HG03196 (cell line): Measurements from ENCODE around the gene SETBP1.

Experiments used
- ATAC-seq: cut with Tn5 transposase; IDR thresholded peaks from one replicate; pipeline ENCODE4 v1.9.1; 2021; ENCODE audit not compliant: unreplicated experiment

Gene SETBP1

DNA sequence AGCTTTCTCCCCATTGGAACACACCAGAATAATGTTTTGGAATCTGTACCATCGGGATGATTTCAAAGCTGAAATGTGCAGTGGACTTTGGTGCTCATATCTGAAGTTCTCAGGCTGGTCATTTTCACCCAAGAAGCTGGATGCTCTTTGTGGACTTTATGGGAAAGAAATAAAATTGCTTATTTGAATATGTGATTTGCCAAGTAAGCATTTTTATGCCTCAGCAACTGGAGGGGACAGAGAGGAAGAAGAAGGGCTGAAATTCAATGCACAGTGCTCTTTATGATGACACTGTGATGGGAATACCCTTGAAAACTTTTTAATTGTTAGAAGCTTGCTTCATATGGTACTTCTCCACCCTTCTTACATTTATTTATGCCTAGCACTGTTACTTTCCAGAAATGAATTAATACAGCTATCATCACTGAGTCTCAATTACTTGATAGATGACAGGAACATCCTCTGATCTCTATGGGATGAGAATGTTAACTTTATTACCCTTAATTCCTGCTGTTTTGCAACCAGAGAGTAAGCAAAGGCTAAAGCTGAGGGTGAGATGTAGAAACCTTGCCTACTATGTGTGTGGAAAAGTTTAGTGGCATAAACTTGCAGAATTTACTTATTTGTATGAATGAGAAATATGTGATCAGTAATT is 23.6 kb downstream of the SETBP1 start:
- no peak for ATAC-seq

DNA sequence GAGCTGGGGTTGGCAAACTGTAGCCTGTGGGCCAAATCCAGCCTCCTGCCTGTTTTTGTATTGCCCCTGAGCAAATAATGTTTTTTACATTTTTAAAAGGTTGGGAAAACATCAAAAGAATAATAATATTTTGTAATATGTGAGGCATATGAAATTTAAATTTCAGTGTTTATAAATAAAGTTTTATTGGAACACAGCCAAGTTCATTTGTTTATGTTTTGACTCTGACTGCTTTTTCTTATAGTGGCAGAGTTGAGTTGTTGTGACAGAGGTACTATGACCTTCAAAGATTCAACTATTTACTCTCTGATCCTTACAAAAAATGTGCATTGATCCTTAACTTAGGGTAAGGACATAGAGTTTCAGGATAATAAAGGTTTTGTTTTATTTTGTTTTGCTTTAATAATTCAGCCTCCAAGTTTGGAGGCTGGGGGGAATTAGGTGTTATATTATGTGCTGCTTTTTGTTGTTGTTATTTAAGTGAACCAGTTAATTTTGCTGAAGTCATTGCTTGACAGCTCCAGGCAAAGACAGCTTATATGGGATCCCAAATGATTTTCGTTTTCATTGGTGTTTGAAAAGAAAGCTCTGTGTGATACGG is 24.5 kb downstream of the SETBP1 start:
- no peak for ATAC-seq

DNA sequence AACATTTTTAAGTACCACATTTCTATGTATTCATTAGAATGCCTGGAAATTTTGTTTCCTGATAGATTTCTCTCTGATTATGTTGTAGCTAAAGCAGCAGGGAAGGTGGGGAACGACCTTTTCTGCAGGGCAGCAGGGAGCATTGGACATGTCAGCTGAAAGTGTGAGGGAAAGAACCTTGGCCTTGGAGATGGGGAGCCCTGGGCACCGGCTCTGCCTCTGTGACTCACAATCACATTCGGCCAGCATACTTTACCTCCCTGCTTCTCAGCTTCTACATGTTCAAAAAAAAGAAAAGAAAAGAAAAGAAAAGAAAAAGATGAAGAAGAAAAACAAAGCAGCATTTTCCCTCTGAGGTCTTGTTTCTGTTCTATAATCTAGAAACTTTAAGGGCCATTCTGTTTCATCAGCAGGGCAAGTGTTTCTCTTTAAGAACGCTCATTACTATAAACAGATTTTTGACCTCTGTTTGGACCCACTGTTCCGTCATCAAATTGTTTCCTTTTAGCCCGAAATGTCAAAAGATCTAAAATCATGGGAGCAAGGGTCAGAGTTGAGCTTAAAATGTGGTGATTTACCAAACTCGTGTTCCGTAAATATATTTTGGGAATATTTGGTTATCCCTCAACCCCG is 27.9 kb downstream of the SETBP1 start:
- ATAC-seq = no peak

DNA sequence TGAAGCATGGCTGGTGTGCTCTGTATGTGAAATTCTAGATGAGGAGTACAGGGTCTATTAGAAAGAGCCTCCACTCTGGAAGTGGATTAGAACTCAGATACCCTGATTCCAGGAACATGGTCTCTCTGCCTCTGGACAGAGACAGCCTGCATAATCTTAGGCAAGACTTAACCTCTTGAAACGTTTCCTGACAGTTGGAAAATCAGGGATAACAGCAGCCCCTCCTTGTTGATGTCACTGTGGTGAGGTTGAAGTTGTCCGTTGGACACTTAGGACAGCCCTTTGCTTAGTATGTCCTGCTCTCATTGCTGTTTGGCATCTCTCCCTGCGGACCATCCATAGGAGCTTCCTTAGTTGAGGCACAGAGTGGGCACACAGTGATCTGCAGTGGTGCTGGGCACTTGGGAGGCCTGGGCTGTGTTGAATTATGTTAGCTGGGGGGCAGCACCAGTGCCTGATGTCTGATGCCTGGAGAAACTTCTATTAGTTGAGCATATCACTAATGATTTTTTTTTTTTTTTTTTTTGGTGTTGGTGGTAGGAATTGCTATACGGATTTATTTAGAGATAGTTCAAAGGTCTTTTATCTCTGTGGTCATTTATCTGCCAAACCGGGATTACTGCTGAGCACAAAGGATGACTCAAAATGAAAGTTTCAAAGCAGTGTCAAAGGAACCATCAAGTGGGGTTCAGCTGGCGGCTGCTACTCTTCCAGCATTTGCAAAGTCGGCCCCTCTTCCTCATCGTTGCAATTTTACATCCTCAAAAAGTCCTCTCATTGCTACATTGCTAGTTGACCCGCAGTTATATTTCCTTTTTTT is 28.8 kb downstream of the SETBP1 start:
- peak; percentile 97 for ATAC-seq

DNA sequence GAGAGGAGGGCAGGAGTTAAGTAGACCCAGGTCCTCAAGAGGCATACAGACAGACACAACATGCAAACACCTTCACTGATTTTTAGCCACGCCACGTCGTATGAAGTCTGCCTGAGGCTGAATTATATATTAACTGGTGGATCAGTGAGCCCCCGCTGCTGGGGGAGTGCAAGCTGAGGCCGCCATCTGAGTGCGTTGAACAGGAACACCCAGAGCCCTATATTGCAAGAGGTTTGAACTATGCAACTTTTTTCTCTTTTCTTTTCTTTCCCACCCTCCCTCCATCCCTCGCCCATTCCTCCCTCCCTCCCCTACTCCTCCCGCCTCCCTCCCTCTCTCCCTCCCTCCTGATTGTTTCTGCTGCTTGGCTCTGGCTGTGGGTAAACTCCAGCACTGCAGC is 30.2 kb downstream of the SETBP1 start:
- ATAC-seq = no peak

DNA sequence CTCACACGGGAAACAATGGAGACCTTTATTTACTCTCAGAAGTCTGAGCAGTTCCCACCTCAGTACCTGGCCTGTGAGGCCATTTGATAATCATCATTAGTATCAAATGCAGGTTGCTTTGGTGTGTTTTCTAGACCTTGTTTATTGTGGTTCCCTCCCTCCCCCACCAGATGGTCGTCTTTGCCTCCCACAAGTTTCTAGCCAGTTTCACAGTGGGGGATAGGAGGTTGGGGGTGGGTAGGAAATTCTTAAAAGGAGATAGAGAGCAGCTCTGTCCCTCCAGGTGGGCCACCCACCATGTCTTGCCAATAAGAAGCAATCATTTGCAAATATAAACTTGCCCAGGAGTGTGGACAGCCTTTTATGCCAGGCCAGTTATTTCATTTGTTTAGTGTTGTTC is 31.3 kb downstream of the SETBP1 start:
- no peak for ATAC-seq

DNA sequence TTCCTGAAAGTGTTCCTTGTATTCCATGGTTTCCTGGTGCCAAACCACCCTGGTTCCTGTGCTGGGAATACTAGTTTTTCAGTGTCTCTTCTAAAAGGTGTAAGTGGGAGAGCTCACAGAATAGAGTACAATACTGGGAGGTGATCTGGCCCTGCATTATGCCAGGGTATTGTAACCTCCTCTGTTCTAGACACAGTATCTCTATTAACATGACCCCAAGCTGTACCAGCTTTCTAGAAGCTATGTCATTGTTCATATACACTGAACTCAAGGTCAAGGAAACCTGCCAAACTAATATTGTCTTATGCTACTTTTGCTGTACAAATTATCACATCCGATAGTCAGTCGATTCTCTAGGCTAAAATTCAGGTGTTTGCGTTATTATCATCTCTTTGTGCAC is 32.7 kb downstream of the SETBP1 start:
- ATAC-seq = no peak

DNA sequence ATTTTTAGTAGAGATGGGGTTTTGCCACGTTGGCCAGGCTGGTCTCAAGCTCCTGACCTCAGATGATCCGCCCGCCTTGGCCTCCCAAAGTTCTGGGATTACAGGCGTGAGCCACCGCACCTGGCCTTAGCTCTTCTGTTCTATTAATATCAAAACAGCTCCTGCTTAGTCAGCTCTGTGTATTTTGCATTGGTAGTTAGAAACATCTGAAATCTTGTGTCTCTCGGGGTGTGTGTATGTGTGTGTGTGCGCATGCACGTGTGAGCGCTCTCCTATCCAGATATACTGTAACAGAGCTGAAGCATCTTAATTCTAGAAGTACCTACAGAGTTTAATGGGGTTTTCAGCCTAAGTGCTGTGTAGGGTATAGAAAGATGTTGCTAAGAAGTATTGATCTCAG is 33.7 kb downstream of the SETBP1 start:
- no peak for ATAC-seq

DNA sequence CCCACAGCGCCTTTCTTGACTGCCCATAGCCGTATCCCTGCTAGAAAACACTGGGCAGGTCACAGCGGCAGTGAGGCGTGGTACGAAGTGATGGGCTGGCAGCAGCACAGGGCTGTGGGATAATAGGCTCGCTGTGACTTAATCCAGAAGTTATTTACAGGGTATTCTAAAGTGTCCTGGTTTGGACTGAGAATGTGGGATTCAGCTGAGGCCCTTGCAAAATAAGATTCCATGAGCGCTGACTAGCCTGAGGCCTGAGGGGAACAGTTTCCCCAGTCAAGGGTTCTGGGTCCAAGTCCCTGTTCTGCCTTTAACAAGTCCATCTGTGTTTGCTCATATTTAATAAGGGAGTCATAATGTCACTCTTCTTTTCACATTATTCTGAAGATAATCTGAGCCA is 34.6 kb downstream of the SETBP1 start:
- ATAC-seq = no peak

DNA sequence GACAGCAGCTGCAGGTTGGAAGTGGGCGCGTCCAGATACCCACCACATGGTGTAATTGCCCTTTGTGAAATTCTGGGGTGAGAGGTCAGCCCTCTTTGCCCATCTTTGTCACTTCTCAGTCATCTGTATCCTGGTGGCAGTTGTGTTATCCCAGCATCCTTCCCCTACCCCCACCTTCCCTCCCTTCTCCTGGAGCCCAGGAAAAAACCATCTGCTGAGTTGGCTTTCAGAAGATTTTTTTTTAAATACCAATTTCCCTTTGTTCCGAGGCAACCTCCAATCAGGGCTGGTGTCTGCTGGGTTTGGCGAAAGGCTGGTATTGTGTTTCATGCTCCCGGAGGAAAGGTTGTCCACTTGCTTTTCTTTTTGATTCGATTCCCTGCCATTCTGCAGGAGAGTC is 35.2 kb downstream of the SETBP1 start:
- ATAC-seq = no peak

DNA sequence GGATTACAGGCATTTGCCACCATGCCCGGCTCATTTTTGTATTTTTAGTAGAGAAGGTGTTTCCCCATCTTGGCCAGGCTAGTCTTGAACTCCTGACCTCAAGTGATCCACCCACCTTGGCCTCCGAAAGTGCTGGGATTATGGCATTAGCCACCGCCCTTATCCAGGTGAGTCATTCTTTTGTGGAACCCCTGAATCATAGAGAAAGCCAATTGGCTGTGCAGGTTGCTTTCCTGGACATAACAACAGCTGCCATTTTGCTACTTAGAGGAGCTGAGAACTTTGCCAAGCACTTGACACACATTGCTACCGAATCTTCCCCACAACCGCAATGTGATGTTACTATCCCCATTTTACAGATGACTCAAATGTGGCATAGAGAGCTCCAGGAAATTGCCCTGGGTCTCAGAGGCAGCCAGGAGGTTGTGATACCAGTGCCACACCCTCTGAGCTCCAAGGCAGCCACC is 36.0 kb downstream of the SETBP1 start:
- ATAC-seq = no peak

DNA sequence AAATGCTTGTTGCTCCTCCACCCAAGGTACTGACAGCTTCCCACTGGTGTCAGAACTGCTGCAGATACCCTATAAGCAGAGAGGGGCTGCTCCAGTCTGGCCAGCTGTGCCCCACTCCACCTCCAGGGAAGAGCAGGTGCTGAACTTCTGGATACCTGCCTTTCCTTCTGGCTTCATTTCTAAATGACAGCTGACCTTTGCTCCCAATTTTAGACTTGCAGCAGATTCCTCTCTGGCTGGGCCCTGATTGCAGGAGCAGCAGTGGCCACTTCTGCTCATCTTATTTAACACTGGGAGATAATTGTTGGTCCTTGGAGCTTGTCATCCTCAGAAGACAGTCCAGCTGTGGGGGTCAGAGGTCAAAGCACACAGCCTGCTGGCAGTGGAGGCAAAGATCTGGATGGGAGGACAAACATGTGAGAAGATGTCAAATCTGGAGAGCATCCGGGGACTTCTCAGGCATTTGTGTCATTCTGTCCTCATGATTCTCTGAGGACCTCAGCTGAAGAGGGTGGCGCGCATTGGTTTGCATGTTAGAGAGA is 38.9 kb downstream of the SETBP1 start:
- ATAC-seq = no peak

DNA sequence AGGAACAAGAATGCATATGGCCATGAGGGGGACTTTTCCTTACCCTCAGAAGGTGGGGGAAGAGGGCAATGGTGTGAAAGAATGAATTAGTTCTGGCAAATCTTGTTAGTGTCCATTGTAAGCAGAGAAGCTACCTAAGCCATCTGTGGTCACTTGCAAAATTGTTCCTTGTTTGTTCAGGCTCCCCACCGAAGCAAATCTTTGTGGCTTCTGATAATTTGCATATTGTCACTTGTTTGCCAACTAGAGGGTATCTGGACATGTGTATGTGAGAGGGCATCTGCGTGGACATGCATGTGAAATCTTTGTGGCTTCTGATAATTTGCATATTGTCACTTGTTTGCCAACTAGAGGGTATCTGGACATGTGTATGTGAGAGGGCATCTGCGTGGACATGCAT is 41.1 kb downstream of the SETBP1 start:
- peak; percentile 48 for ATAC-seq

DNA sequence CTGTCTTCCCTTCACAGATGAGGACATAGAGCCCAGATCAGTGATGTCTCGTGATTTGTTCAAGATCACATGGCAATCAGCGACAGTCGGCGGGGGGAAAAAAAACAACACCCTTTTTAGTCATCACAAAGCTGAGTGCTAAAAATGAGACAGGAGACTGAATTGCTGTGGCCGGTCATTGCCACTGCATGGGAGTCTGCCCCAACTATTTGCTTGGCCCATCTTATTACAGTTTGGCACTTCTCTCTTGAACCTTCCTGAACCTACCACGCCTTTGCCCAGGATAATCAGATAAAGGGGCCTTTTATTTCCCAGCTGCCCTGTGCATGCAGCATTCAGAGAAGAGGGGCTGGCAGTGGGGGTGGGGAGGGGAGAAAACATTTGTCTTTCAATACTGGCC is 42.7 kb downstream of the SETBP1 start:
- ATAC-seq = no peak

DNA sequence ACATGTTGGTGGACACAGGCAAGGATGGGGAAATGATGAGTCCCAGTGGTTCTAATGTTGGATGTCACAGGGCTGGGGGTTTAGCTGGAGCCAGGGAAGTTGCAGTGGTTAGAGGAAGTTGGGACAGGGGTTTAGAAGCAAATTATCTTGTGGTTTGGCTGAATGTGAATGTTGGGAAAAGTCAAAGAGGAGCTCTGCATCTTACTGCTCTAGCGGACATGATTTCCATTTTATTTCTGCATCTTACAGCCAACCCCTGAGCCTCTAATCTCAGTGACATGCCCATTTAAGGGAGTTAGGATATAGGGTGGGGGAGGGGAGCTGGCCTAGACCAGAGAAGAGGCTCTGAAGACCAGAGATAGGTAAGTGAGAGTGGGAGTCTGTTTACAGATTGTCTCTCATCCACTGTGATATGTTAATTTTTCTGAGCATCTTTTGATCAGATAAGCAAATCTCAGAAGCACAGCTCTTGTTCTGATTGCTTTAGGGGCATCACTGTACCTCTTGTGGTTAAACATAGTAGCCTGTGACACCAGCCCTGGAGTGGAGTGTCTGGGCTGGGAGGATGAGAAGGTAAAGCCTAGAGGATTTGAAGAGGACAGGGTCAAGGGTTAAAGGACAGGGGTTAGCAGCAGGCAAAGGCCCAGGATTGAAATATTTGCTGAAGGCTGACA is 43.6 kb downstream of the SETBP1 start:
- no peak for ATAC-seq

DNA sequence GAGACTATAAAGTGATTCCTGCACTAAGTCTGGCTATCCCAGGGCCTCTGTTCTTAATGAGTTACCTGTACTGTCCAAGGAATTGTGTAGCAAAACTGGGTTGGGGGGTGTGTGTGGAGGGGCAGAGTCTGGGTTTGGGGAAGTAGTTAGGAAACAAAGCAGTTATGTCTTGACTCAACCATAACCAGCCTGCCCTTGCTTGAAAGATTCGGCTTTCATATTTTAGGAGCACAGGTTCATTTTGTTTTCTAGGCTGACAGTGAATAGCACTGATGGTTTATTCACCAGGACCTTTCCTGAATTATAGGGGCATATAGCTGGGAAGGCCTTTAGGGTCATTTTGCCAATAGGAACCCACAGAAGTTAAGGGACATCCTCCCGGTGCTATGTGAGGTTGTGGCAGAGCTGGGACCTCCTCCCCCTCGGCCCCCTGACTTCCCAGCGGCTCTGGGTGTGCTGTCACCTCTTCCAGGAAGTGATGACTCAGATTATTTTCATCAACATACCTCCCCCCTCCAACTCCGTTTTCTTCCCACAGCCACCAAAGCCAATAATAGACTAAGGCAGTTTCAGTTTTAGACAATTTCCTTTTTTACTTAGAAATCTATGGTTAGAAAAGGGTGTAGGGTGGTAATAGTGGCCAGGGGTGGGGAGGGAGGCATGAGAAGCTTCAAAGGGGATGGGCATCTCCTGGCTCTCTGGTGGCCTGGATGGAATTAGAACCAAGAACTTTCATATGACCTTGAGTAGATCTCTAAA is 44.8 kb downstream of the SETBP1 start:
- ATAC-seq = peak; percentile 66

DNA sequence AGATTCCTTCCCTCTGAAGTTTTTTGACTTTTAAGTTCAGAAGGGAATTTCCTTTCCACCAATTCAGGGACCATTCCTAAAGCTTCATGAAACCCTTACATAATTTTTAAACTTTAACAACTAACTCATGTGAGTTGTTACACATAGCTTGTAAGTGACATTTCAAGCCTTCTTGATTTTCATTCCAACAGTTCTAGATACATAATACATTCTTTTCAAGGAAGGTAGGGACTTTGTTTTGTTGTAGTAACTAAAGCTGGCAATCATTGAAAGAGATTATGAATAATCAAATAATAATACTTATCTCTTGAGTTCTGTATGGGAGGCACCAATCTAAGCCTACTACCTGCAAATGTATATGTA is 45.4 kb downstream of the SETBP1 start:
- no peak for ATAC-seq

DNA sequence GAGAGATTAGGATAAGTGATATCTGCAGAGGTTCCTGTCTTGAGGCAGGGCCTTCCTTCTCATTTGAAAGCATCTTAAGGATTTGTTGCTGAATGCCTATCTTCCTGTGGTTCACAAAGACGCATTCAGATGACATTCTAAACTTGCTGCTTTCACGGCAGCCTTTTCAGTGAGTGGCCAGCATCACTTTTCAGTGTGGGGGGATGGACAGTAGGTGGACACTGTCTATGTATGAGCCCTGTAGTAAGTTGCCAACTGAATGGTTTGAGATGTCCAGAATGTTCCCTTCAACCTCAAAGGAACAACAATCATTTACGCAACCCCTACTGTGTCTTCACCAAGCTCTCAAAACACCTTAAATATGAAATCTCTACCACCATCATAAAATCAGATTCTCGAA is 46.6 kb downstream of the SETBP1 start:
- no peak for ATAC-seq

DNA sequence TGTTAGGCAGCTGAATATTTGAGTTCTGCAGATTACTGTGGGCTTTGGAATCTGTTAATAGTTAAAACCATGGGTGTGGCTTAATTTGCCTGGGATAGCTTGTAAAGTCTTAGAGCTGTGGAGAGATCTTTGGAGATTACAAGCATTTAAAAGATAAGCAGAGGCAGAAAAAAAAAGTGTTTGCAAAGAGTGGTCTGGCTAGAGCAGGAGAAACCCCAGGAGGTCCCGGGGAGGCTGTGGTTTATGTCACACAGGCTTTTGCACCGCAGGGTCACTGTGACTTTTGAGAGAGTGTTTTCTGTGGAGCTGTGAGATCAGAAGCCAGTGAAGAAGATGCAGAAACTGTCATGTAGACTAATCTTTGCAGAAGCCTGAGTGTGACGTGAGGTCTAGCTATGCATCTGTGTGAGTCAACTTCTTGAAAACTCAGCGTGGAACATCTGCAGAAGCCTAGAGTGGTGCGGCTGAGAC is 49.0 kb downstream of the SETBP1 start:
- no peak for ATAC-seq
